GM21367 (cell line): ENCODE measurements around the gene NPAS3.
A peak's percentile ranks its signal among the peaks of the same experiment; 100 is the strongest.

Source experiments
- ATAC-seq: cut with Tn5 transposase; IDR thresholded peaks from one replicate; pipeline ENCODE4 v1.9.1; 2021; ENCODE audit not compliant: unreplicated experiment

Gene NPAS3

DNA sequence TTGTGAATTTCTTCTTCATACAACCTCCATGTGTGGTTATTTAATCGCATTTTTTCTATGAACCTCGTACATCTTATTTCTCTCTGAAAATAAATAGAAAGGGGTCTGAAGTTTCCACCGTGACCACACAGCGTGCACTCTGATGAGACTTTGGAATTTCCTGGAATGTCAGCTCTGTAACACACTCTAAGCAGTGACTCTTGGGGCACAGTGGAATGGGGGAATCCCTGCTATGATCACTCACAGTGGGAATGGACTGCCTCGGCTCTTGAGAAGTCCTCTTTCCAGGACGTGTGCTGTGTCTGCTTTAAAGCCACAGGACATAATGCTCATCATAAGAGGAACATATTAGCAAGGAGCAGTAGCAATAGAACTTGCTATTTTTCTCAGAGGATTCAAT, 596.0 kb downstream of the NPAS3 start:
- ATAC-seq = no peak

DNA sequence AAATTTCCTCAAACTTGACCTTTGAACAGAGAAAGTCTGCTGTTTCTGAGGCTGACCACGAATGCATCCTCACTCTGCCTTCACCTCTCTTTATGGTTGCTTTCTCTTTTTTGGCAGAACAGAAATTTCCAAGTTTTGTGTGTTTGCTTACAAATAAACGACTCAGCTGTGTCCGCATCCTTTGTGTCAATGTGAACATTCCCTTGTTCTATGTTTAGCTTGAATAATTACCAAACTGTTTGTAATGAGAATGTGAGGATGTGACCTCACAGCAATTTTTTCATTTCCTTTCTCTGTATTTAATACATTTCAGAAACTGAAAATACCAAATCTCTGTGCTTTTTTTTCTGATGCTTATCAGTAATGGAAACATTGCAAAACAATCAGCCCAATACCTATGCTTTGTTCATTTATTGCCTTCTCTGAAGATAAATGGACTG, 601.3 kb downstream of the NPAS3 start:
- ATAC-seq = no peak

DNA sequence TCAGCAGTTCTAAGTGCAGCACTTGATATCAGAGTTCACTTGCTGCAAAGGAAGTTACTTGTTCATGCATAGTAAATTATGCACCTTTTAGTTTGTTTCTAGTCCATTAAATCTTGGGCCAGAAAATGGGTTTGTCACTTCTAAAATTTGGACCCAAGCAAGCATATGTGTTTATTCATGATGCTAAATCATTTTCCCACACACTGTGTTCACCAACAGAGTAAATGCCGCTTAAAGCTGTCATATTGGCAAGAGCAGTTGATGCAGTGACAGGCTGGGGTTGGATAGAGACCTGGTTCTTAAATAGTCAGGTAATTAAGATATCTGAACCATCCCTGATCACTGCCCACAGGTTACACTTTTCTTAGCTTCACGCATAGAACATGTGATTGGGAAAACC, 602.5 kb downstream of the NPAS3 start:
- ATAC-seq = no peak

DNA sequence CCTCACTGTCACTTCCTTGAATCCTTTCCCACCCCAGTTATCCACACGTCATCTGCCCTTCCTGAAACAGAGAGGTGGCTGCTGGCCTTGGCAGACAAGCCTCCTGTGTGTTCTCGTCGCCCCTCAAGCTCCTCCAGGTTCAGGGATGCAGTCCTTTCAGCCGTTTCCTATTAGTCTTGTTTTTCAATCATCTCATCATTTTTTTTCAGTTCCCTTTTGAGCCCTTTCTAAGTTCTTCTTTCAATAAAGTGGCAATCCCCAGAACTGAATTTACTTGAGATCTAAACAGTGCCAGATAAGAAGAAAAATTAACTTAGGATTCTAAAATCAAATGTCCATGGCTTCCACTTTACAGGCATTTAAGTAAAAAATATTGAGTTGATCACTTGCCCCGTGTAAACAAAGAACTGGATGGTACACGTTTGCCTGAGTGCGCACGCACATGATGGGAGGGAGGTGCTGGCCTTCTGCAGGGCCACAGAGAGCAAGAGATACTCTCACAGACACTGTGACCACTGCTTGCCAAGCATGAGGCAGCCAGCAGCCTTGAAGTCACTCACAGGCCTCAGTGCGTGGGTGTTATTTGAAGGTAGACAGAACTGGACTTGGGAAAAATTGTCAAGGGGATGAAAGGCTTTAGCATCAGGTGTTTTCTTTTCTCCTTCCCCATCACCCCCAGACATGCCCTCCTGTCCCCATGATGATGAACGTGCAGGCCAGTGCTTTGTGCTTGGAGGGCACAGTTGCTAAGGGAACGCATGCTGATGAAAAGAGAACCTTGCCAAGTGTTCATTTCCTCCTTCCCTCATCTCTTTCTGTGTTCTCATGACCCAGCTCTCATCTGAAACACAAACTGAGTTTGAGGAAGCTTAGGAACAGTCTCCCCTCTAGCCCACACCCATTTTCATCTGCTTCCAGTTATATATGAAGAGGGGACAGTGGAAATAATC, 603.9 kb downstream of the NPAS3 start:
- no peak for ATAC-seq

DNA sequence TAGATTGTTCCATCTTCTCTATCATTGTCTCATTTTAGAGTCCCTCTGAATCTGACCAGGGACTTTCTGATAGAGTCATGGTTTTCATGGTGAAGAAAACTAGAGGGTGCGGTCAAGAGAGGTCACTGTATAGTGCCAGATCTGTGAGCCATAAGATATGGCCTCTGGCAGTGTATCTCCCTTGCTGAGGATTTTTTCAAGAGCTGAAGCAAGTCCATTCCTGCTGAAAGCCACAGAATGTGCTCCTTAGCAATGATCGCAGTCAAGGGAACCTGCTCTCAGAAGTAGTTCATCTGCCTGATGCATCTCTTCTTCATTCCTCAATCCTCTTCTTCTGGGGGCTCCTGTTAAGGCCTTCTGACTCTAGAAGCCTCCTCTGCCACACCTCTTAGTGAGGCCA, 607.0 kb downstream of the NPAS3 start:
- no peak for ATAC-seq

DNA sequence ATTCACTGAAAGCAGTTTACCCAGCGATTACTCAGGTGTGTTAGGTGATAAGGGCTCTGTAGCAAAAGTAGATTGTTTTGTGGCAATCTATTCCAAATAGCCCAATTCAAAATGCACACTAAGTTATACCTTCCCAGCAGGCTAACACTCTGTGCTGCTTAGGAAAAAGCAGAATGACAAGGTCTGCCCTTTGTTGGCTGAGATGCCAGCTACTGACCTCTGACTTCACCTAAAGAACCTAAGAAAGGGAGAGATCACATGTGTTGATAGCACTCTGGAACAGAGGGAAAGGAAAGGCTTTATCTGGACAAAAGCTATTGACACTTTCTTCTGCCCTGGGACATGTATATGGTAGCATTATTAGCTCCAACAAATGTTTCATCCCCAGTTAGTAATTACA, 609.9 kb downstream of the NPAS3 start:
- no peak for ATAC-seq

DNA sequence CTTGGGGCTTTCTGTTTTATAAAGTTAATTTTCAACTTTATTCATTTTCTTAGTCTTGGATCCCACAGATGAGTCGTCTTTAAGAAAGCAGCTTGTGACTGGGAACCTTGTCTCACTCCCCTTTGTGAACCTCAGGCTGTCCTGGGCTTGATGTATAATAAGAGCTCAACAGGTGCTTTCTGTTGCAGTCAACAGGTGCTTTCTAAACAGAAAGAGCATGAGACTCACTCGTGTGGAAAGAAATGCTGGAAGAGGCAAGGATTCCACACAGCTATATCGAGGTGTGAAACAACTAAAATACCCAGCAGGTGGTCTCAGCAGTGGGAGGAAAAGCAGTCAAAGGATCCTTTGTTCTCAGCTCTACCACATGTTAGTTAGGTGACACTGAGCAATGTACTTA, 613.3 kb downstream of the NPAS3 start:
- ATAC-seq = no peak

DNA sequence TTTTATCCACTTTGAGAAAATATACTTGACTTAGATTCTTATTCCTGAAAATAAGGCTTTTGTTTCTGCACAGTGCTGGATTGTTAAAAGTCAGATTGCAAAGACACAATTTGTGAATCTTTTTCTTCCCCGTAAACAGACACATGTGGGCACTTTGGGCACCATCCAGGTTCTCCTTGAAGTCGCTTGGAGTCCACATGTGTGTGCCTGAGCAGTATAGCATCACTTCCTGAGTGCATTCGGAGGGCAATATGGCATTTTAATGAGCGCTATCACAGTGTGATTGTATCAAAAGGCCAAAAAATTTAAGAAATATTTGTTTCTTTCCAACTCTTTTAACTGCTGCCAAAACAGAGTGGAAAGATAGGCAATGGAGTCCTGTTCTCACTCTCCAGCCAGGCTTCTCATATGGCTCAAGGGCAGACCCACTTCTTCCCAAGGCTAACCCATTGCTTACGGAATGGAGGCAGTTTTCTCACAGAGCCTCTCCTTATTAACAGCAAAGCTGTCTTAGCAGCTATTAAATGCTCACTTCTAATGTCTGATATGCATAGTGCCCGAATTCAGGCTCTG, 615.1 kb downstream of the NPAS3 start:
- no peak for ATAC-seq

DNA sequence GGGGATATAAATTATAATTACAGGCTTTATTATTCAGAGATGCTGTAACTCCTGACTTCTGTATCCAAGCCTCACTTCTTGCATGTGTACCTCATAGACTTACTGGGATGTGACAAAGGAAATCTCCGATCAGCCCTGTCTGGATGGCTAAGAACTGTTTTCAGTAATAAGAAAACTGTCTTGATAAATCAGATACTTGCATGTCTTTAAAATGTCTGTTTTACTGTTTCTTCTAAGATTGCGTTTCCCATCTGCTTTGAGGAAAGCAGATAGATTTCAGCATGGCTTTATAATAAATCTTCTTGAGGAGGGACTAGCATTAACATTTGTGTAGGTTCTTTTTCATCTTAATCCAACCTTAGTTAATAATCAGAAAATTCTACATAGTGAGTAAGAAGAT, 616.3 kb downstream of the NPAS3 start:
- ATAC-seq = no peak

DNA sequence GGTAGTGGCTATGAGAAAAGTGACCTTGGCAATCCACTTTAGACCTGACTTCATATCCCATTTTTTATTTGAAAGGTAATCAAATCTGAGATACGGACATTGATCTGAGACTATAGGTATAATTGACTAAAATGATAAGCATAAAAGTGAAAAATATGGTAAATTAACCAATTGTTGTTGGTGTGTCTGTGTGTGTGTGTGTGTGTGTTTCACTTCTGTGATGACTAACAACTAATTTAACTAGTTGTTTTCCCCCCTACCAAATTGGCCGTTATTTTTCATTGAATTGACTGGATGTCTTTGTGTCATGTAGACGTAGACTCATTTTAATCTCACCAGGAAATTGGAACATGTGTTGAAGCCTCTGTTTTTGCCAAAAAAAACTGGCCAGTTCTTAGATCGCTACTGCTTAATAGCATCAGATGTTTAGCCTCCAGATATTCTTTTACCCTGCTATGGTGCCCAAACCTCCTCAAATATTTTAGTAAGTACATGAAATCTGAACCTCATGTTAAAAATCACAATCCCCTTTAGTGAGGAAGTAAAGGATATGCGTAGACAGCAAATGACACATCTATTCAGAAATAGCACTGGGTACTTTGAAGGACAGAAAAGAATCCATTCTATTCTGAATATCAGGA, 617.2 kb downstream of the NPAS3 start:
- ATAC-seq = no peak

DNA sequence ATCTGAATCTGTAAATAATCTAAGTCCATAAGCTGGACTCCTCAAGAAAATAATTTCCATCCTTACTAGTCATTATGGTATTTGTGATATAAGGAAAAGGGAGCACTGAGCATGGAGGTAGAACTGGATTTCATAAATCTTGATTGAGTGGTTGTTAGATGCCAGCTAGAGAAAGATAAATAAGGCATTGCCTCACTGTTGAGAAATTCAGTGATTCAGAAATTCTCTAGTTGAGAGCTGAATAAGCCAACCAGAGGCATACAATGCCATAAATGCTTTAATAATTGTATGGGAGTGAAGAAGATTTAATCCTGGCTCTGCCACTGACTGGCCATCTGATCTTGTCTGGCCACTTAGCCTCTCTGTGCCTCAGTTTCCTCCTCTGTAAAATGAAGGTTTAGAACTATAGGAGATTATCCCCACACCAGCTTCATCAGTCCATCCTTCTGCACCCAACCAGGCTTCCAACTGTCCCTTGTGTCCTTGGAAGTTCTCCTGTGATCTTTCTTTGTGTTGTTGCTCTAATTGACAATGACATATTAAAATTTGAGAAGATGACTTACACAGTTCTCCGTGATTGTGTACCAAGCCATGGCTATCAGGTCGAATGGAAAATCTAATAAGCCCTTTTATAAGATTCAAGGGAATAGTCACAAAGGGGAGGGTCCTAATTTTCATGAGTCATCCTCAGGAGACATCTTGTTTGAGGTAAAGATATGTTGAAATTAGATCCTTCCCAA, 617.9 kb downstream of the NPAS3 start:
- ATAC-seq = no peak

DNA sequence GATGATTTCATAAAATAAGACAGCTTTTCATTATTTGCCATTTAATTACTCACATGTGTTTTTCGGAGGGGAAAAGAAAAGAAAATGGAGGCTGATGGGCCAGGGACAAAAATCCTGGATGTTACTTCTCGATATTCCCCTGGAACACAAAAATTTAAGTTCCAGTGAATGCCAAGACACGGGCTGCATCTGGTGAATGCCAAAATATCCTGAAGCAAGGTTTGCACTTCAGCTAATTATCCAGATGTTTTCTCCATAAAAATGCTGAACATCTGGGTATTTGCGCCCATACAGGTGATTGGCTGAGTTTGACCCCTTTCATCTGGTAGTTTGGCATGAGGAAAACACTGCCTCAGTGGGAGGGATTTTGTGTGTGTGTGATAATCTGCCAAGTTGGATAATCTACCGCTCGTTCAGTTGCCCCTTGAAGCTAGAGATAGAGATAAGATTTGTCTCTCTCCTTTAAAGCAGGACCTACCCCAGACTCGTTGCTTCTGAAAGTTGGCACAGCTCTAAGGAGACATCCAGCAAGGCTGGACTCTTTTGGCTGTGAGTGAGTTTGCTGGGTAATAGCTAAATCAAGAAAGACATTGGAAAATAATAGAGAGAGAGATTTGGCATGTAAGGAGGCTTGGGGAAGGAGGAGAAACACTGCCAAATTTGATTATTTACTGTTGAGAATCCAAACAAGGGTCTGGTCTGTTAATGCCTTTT, 622.2 kb downstream of the NPAS3 start:
- ATAC-seq = no peak

DNA sequence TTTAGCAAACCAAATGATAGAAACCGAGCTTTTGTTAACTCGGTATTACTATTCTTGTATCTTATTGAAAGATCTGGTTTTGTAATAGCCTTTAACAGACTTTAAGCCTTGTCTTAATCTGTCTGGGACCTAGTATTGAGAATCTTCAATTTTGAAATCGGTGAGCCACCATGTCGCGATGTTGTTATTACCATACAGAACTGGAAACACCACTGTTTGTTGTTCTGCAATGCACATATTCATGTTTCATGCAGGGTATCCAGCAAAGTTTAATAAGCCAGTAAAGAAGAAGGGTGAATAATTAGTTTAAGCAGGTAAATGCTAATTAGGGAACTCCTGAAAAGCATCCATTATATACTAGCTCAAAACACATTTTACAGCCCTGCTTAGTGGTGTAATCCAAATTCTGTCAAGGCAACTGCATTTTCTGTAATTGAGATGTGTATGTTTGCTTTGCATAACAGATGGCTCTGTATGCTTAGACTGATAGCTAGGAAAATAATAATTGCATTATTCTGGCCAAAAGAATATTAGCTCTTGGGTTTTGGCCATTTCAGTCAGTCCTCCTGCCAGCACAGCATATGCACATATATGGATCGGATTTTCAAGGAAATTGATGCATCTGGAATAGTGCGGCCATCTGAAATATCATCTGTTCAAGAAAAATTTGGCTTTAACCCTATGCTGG, 623.0 kb downstream of the NPAS3 start:
- no peak for ATAC-seq

DNA sequence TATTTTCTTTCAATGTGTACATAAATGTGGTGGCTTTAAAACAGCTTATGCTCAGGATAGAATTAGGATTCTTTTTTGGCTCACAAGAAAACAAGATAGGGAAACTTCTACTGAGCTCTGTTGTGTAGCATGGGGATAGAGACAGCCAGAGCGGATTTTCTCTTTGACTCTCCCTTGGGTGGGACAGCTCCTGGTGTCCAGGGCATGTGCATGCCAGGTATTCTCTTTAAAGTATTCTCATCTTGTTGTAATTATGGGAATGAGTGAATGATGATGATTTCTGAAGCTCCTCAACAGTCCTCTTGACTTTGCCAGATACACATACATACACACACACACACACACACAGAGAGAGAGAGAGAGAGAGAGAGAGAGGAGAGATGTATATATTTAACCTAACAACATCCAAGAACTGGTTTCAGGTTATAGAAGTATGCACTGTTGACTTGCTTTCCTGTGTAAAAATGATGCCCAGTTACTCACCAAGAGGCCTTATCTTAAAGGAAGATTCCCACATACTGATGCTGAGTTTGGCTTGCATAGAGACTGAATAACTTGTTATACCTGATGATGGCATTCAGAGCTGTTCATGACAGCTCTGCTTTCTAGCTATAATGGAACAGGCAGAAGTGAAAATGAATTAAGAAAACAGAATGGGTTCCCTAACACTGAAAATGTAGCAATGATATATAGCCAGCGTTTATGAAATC, 624.7 kb downstream of the NPAS3 start:
- ATAC-seq = no peak

DNA sequence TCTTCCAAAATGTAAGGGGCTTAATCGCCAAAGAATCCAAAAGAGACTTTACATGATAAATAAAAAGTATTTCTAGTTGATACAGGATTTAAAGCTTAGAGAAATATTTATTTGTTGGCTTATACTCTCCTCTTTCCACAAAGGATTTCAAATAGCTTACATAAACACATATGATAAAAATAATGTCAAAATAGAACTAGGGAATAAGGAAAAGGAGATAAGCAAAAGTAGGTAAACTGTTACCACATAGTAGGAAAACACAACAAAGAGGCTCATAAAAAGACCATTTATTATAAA, 625.2 kb downstream of the NPAS3 start:
- no peak for ATAC-seq

DNA sequence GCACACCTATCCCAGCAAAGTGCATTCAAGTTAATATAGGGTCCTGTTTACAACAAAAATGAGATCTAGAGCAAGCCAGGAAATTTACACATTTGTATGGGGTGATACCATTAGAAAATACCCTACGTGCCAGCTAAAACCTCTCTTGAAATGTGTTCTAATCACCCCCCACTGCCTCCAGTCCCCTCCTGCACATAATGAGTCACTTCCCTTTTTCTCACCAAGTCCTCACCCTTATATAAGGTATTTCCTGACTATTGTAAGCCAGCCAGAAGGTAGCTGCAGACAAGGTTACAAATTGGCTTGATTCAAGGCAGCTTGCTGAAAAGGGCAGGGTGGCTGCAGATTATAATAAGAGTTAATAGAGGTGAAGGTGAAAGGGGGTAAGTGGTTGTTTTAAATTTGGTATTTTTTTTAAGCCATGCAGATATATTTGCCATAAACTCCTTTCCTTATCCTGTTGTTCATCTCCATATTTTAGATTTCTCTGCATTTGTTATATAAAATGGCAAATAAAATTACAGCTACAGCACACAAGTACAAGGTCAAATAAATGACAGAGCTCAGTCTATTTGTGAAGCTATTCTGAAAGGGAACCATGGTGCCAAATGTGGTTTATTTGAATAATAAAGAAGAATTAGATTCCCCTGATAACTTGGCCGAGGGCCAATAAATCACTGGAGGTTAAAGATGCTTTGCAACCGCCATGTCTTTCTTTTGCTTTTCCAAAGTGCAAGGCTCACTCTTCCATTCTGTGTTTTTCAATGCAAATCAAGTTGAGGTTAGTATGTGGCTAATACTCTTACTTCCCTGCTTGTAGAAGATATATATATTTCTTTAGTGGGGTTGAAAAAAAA, 626.3 kb downstream of the NPAS3 start:
- ATAC-seq = peak; percentile 78

DNA sequence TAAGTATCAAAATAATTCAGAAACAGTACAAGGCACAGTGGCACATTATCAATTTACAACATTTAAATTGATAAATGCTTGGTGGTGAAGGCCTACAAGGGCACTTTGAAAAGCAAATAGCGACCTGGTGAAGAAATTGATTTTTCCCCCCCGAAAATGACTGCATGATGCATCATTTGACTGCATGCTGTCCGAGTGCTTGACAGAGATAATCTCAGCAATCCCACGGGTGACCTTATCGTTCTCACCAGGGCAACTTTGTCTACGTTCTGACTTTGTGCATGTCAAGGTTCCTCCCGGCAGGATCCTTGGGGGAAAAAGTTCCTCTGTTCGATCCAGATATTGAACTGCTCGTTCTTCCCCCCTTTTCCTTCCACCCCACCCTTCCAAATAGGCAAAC, 627.4 kb downstream of the NPAS3 start:
- ATAC-seq = no peak

DNA sequence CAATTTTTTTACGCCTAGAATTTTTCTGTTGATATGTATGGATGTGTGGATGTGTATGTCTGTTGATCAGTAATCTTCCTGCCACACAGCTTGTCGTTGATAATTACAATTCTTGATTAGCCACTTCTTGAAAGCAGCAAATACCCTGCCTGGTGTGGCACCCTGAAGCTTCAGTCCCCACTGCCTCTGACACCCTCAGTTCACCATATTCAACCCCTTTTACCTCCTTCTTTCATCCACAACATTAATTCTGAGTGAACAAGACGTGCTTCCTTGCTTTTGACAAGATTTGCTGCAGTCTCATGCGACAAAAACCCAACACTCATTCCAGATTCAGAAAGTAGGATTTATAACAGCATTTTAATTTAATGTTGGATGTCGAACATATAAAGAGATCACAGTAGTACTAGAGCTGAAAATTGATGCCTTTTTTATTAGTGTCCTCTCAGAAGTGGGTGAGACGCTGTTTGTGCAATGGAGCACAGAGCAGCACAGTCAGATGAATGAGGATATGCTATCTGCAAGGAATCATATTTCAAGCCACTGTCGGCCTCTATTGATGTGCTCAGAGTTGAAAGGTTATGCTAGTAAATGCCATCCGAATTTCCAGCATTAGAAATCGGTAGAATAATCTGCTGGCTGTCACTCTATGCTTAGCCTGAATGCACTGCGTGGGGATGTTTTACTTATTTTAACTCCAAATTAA, 628.5 kb downstream of the NPAS3 start:
- no peak for ATAC-seq
